Neural cell (in vitro differentiated cells): Measurements from ENCODE around the gene RBM19. TPM values are rescaled to one million over a fixed set of nuclear protein-coding genes. Genes with fewer than 3 reads are reported as not detected.

ENCODE experiments used
- H2AFZ ChIP-seq: fragments of 200-600, 300-800 bp; sonication (generic), shearing (Covaris generic); 2 replicates; pipeline ENCODE4 v1.6.0; 2014; ENCODE audit warnings: low read depth, mild to moderate bottlenecking, antibody characterized with exemption, low read length, moderate library complexity
- H3F3A ChIP-seq: fragments of 200-600 bp; shearing (Covaris generic); 2 replicates; pipeline ENCODE4 v1.6.1; 2016; ENCODE audit warnings: mild to moderate bottlenecking, moderate library complexity, mixed read lengths, antibody characterized with exemption, low read length; ENCODE audit not compliant: insufficient read depth, poor library complexity, severe bottlenecking
- H3K27ac ChIP-seq: fragments of 200-600, 300-800 bp; sonication (generic), shearing (Covaris generic); 2 replicates; pipeline ENCODE4 v1.5.1; 2014; ENCODE audit warnings: mild to moderate bottlenecking, low read length, moderate library complexity
- H3K27me3 ChIP-seq: fragments of 300-800, 200-600 bp; sonication (generic), shearing (Covaris generic); 2 replicates; pipeline ENCODE4 v1.6.0; 2014; ENCODE audit warnings: mild to moderate bottlenecking, low read depth, low read length, moderate library complexity; ENCODE audit not compliant: insufficient read depth
- H3K36me3 ChIP-seq: fragments of 300-800, 200-600 bp; sonication (generic), shearing (Covaris generic); 2 replicates; pipeline ENCODE4 v1.5.1; 2014; ENCODE audit warnings: mild to moderate bottlenecking, antibody characterized with exemption, low read length, moderate library complexity; ENCODE audit not compliant: insufficient read depth
- H3K4me2 ChIP-seq: fragments of 300-800, 200-600 bp; sonication (generic), shearing (Covaris generic); 2 replicates; pipeline ENCODE4 v1.6.0; 2014; ENCODE audit warnings: mild to moderate bottlenecking, low read length
- H3K4me3 ChIP-seq: fragments of 300-800, 200-600 bp; sonication (generic), shearing (Covaris generic); 2 replicates; pipeline ENCODE4 v1.5.1; 2014; ENCODE audit warnings: mild to moderate bottlenecking, low read length, moderate library complexity
- H3K79me2 ChIP-seq: fragments of 200-600 bp; shearing (Covaris generic); replicated peaks from 2 replicates; pipeline ENCODE4 v1.6.0; 2014; ENCODE audit warnings: mild to moderate bottlenecking, low read length, moderate library complexity; ENCODE audit not compliant: insufficient read depth
- H3K9ac ChIP-seq: fragments of 300-800, 200-600 bp; sonication (generic), shearing (Covaris generic); 2 replicates; pipeline ENCODE4 v1.6.1; 2016; ENCODE audit warnings: mild to moderate bottlenecking, low read length, mixed read lengths
- H3K9me2 ChIP-seq: fragments of 200-600 bp; shearing (Covaris generic); 2 replicates; pipeline ENCODE4 v1.6.1; 2016; ENCODE audit warnings: mild to moderate bottlenecking, low read length, mixed read lengths; ENCODE audit not compliant: insufficient read depth
- H3K9me3 ChIP-seq: fragments of 200-600, 300-800 bp; sonication (generic), shearing (Covaris generic); 2 replicates; pipeline ENCODE4 v1.6.1; 2016; ENCODE audit warnings: mild to moderate bottlenecking, mixed run types, low read length, moderate library complexity, mixed read lengths
- H4K20me1 ChIP-seq: fragments of 200-600 bp; shearing (Covaris generic); 2 replicates; pipeline ENCODE4 v1.6.1; 2016; ENCODE audit warnings: mild to moderate bottlenecking, mixed run types; ENCODE audit not compliant: insufficient read depth
- EP300 ChIP-seq: fragments of 450-650 bp; conservative IDR thresholded peaks from 2 replicates; pipeline ENCODE4 v1.6.1; 2014; ENCODE audit warnings: antibody characterized with exemption, mild to moderate bottlenecking, moderate library complexity; ENCODE audit not compliant: poor library complexity, severe bottlenecking
- EZH2 ChIP-seq: fragments of 200-600, 300-800 bp; shearing (Covaris generic), sonication (generic); IDR thresholded peaks from 2 replicates; pipeline ENCODE4 v1.6.1; 2014; ENCODE audit warnings: antibody characterized with exemption, low read length, borderline replicate concordance, mild to moderate bottlenecking; ENCODE audit not compliant: insufficient read depth, poor library complexity, severe bottlenecking
- MXI1 ChIP-seq: fragments of 450-650 bp; conservative IDR thresholded peaks from 2 replicates; pipeline ENCODE4 v1.6.1; 2014; ENCODE audit warnings: antibody characterized with exemption, mild to moderate bottlenecking; ENCODE audit not compliant: poor library complexity, severe bottlenecking
- POLR2AphosphoS5 ChIP-seq: IDR thresholded peaks from 2 replicates; pipeline ENCODE4 v1.6.1; 2012
- RAD21 ChIP-seq: fragments of 450-650 bp; conservative IDR thresholded peaks from 2 replicates; pipeline ENCODE4 v1.6.1; 2014; ENCODE audit warnings: antibody characterized with exemption, mild to moderate bottlenecking, moderate library complexity
- SMC3 ChIP-seq: fragments of 450-650 bp; conservative IDR thresholded peaks from 2 replicates; pipeline ENCODE4 v1.6.1; 2014; ENCODE audit warnings: antibody characterized with exemption, mild to moderate bottlenecking, moderate library complexity; ENCODE audit not compliant: poor library complexity
- TAF1 ChIP-seq: IDR thresholded peaks from 2 replicates; pipeline ENCODE4 v1.6.1; 2012; ENCODE audit warnings: low read depth
- polyA plus RNA-seq: library from polyadenylated mRNA; depleted of rRNA; stranded (reverse); fragments of >200 nt; gene quantifications from 2 replicates; pipeline ENCODE4 v1.2.3, GENCODE V29; 2014
- TF ChIP-seq, protein P1 (sequence below): IDR thresholded peaks from 2 replicates; pipeline ENCODE4 v1.6.1; 2012; ENCODE audit warnings: borderline replicate concordance
- TF ChIP-seq, protein P2 (sequence below): fragments of 450-650 bp; IDR thresholded peaks from 2 replicates; pipeline ENCODE4 v1.5.1; 2014; ENCODE audit warnings: antibody characterized with exemption, mild to moderate bottlenecking, moderate library complexity; ENCODE audit not compliant: poor library complexity, severe bottlenecking

Gene RBM19
- polyA plus RNA-seq, 1 donor from 2014 or later: 14.2 TPM

DNA sequence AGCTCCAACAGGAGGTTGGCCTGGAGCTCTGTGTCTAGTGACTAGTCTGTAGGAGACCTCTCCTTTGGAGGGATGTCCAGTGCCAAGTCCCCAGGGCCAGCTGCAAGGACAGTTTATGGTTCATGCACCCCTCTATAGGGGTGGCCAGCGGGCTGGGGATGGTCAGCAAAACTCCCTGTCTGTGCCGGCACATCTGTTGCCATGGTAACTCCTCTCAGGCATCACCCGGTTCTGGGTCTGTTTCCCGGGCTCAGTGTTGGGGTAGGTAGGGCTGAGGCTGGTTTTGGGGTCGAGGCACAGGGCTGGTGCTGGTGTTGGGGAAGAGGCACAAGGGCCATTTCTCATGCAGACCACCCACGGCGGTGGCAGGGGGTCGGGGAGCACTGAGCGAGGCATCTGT lies 196.8 kb downstream of the RBM19 start:
- Histone ChIP-seq H3K9ac (no peak overlapping the region), H3K9me2 (no peaks in the 10 kb centered on the region), H3F3A (peaks cover under 1% of the 10 kb centered on the region), H4K20me1 (no peaks in the 10 kb centered on the region), H3K36me3 (no peaks in the 10 kb centered on the region), H3K27me3 (no peaks in the 10 kb centered on the region), H3K4me2 (no peak overlapping the region), H3K79me2 (no peaks in the 10 kb centered on the region), H3K9me3 (no peaks in the 10 kb centered on the region), H3K27ac (no peak overlapping the region), H2AFZ (no peak overlapping the region), H3K4me3 (no peak overlapping the region)
- TF ChIP-seq POLR2AphosphoS5 (no peak), SMC3 (no peak), MXI1 (no peak), EZH2 (no peak)

DNA sequence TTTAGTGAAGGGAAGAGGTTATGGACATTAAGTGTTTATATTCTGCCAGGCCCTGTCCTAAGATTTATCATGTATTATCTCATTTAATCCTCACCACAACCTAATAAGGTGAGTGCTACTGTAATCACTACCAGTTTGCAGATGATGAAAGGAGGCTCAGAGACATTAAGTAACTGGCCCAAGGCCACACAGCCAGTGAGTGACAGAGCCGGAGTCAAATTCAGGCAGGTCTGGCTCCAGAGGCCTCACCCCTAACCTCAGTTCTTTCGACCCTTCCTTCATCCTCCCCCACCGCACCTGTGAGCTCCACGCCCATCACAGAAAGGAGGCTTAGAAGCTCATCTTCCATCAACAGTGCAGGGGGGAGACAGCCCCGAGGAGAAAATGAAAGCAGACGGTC lies 197.3 kb downstream of the RBM19 start:
- H3K36me3 ChIP-seq: no peaks in the 10 kb centered on the region
- no peak overlapping the region for H3K9ac ChIP-seq
- TF ChIP-seq TAF1 (no peak), POLR2AphosphoS5 (no peak), MXI1 (no peak), EP300 (no peak), SMC3 (no peak), RAD21 (no peak), EZH2 (no peak)
- TF ChIP-seq, protein P1, sequence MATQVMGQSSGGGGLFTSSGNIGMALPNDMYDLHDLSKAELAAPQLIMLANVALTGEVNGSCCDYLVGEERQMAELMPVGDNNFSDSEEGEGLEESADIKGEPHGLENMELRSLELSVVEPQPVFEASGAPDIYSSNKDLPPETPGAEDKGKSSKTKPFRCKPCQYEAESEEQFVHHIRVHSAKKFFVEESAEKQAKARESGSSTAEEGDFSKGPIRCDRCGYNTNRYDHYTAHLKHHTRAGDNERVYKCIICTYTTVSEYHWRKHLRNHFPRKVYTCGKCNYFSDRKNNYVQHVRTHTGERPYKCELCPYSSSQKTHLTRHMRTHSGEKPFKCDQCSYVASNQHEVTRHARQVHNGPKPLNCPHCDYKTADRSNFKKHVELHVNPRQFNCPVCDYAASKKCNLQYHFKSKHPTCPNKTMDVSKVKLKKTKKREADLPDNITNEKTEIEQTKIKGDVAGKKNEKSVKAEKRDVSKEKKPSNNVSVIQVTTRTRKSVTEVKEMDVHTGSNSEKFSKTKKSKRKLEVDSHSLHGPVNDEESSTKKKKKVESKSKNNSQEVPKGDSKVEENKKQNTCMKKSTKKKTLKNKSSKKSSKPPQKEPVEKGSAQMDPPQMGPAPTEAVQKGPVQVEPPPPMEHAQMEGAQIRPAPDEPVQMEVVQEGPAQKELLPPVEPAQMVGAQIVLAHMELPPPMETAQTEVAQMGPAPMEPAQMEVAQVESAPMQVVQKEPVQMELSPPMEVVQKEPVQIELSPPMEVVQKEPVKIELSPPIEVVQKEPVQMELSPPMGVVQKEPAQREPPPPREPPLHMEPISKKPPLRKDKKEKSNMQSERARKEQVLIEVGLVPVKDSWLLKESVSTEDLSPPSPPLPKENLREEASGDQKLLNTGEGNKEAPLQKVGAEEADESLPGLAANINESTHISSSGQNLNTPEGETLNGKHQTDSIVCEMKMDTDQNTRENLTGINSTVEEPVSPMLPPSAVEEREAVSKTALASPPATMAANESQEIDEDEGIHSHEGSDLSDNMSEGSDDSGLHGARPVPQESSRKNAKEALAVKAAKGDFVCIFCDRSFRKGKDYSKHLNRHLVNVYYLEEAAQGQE: no peak
- TF ChIP-seq, protein P2, sequence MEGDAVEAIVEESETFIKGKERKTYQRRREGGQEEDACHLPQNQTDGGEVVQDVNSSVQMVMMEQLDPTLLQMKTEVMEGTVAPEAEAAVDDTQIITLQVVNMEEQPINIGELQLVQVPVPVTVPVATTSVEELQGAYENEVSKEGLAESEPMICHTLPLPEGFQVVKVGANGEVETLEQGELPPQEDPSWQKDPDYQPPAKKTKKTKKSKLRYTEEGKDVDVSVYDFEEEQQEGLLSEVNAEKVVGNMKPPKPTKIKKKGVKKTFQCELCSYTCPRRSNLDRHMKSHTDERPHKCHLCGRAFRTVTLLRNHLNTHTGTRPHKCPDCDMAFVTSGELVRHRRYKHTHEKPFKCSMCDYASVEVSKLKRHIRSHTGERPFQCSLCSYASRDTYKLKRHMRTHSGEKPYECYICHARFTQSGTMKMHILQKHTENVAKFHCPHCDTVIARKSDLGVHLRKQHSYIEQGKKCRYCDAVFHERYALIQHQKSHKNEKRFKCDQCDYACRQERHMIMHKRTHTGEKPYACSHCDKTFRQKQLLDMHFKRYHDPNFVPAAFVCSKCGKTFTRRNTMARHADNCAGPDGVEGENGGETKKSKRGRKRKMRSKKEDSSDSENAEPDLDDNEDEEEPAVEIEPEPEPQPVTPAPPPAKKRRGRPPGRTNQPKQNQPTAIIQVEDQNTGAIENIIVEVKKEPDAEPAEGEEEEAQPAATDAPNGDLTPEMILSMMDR: no peak

More for the DNA sequence above, 197.3 kb downstream of the RBM19 start:
- no peaks in the 10 kb centered on the region for H3K9me3 ChIP-seq
- no peak overlapping the region for H2AFZ ChIP-seq
- no peaks in the 10 kb centered on the region for H3K9me2 ChIP-seq
- H3K4me2 ChIP-seq: no peak overlapping the region
- no peak overlapping the region for H3K27ac ChIP-seq
- H4K20me1 ChIP-seq: no peaks in the 10 kb centered on the region
- no peaks in the 10 kb centered on the region for H3K27me3 ChIP-seq
- no peak overlapping the region for H3K4me3 ChIP-seq
- no peaks in the 10 kb centered on the region for H3K79me2 ChIP-seq
- peaks cover 5% of the 10 kb centered on the region for H3F3A ChIP-seq
